ENCODE measurements around the gene BAG3.

Gene BAG3

DNA sequence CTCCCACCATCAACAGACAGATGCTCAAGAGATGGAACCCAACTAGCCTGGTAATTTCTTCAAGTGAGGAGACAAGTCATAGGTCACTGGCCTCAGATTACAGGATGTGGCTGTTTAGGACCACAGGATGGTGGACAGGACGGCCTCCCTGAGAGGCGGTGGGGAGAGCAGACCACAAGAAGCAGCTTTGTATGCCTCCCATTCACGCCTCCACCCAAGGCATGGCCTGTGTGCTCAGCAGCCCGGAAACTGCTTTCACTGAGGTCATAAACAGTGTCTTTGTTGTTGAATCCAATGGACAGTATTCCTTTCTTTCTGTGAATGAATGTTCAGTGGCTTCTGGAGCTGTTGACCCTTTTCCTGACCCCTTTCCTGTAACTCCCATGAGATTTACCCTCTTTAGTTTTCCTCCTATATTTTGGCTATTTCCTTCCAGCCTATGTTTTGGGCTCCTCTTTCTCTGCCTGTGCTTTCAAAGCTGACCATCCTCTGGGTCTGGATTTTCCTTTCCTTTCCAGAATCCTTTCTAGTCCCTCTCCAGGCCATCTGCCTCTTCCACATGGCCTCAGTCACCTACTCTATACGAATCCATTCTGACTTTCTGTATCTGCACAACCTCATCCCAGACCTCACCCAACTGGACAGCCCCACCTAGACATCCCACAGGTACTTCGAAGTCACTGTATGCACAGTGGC is 42.2 kb downstream of the BAG3 start:
- TF ChIP-seq, protein P1, sequence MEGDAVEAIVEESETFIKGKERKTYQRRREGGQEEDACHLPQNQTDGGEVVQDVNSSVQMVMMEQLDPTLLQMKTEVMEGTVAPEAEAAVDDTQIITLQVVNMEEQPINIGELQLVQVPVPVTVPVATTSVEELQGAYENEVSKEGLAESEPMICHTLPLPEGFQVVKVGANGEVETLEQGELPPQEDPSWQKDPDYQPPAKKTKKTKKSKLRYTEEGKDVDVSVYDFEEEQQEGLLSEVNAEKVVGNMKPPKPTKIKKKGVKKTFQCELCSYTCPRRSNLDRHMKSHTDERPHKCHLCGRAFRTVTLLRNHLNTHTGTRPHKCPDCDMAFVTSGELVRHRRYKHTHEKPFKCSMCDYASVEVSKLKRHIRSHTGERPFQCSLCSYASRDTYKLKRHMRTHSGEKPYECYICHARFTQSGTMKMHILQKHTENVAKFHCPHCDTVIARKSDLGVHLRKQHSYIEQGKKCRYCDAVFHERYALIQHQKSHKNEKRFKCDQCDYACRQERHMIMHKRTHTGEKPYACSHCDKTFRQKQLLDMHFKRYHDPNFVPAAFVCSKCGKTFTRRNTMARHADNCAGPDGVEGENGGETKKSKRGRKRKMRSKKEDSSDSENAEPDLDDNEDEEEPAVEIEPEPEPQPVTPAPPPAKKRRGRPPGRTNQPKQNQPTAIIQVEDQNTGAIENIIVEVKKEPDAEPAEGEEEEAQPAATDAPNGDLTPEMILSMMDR (conservative IDR thresholded peaks at IDR 0.05; ENCODE audit: low read depth, low read length) = no peak
- peak; percentile 59 for DNase-seq (ENCODE audit: low read depth)
- H3K4me3 ChIP-seq (ENCODE audit: low read depth, low read length) = no peak overlapping the region

DNA sequence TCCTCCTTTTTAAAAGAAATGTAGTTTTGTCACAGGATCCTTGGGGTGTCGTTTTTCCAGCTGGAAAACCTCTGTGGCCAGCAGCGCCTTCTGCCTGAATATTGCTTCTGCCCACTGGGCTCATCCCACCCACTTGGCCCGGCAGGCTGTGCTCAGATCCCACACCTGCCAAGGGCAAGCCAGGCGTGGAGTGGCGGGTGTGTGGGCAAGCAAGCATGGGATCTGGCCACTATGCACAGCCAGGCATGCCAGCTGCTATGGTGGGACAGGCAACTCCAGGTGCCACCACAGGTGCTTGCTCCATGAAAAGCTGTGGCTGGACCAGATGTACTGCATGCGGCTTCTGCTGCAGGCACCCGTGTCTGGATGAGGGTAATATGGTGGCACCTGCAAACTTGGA is 43.4 kb downstream of the BAG3 start:
- no peak overlapping the region for H3K4me3 ChIP-seq (ENCODE audit: low read depth, low read length)
- TF ChIP-seq, protein P1 (conservative IDR thresholded peaks at IDR 0.05; ENCODE audit: low read depth, low read length) = no peak
- DNase-seq (ENCODE audit: low read depth) = no peak

DNA sequence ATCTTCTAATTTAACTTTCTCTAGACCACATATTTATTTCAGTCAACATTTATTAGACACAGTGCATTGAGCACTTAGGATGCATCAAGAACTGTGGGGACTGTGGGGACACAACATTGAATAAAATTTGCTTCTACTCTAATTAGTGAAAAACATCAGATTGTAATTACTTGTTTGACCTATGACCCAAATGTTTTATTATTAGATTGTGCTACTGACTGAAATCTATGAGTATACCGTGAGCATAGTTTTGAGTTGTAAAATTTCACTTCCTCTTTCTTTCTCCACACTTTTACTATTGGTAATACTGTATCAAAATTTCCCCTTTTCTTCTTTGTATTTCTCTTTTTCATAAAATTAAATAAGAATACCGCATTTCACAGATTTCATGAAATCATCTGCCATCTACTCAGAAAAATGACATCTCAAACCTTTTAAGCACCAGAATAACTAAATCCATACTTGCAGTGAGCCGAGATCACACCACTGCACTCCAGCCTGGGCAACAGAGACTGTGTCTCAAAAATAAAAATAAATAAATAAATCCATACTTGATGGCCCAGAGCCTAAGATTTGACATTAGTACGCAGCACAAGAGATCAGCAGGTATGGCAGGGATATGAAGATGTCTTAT is 49.3 kb downstream of the BAG3 start:
- TF ChIP-seq, protein P1 (conservative IDR thresholded peaks at IDR 0.05; ENCODE audit: low read depth, low read length) = no peak
- no peak overlapping the region for H3K4me3 ChIP-seq (ENCODE audit: low read depth, low read length)
- no peak for DNase-seq (ENCODE audit: low read depth)

DNA sequence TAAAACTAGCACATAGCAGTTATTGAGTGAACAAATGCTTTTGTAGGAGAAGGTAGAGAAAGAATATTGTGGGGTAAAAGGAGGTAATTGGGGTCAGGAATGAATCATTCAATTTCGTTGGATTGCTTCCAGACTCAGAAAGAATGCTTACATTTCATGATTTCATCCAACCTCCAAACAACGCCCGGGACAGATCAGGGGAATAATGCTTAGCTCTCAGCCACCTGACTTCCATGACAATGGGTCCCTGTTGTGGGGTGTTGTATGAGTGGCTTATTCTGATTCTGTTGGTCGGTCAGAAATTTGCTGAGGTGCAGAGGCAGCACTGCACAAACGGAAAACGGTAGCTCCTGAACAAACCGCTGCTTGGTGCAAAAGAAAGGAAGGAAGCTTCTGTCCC is 50.7 kb downstream of the BAG3 start:
- TF ChIP-seq, protein P1 (conservative IDR thresholded peaks at IDR 0.05; ENCODE audit: low read depth, low read length) = no peak
- DNase-seq (ENCODE audit: low read depth) = peak; percentile 52
- no peak overlapping the region for H3K4me3 ChIP-seq (ENCODE audit: low read depth, low read length)

- DNase-seq (ENCODE audit: low read depth) = no peak
- H3K4me3 ChIP-seq (ENCODE audit: low read depth, low read length) = no peak overlapping the region
- TF ChIP-seq, protein P1 (conservative IDR thresholded peaks at IDR 0.05; ENCODE audit: low read depth, low read length) = no peak
Observed at GRCh38 chr10:119702583-119702982, 51.4 kb downstream of the BAG3 start.

DNA sequence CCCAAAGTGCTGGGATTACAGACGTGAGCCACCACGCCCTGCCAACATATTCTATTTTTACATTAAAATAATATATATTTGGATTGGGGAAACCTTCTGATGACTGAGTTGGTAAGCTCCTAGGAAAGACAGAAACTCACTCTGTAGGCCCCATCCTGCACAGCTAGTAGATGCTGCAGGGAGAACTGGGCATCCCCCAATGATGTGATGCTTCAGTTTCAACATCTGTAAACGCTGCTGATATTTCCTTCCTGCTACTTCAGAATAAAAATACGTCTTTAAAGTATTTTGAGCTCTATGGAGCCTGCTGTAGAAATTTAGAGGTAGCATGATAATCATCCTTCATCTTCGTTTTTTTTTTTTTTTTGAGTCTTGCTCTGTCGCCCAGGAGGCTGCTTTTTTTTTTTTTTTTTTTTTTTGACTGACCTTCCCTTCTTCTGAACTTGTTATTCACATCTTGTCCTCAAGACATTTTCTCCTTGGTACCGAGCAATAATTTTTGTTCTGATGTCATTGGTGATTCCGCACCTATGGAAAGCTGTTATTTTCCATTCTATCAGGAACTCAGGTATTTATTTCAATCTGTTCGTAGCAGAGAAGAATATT is 52.8 kb downstream of the BAG3 start:
- no peak for DNase-seq (ENCODE audit: low read depth)
- H3K4me3 ChIP-seq (ENCODE audit: low read depth, low read length) = no peak overlapping the region
- TF ChIP-seq, protein P1 (conservative IDR thresholded peaks at IDR 0.05; ENCODE audit: low read depth, low read length) = no peak
